Fibroblast of peridontal ligament (primary cell): ENCODE data around the gene ARHGEF19.
"Not testable (repeated sequence)": the region's sequence is repeated elsewhere in the genome, so short reads cannot be mapped to it uniquely, and the experiment has no call there.

Experiments
- DNase-seq: peaks from one replicate; pipeline ENCODE4 v3.0.0-alpha.2; 2010; ENCODE audit errors: extremely low read depth

The ARHGEF19 gene

DNA sequence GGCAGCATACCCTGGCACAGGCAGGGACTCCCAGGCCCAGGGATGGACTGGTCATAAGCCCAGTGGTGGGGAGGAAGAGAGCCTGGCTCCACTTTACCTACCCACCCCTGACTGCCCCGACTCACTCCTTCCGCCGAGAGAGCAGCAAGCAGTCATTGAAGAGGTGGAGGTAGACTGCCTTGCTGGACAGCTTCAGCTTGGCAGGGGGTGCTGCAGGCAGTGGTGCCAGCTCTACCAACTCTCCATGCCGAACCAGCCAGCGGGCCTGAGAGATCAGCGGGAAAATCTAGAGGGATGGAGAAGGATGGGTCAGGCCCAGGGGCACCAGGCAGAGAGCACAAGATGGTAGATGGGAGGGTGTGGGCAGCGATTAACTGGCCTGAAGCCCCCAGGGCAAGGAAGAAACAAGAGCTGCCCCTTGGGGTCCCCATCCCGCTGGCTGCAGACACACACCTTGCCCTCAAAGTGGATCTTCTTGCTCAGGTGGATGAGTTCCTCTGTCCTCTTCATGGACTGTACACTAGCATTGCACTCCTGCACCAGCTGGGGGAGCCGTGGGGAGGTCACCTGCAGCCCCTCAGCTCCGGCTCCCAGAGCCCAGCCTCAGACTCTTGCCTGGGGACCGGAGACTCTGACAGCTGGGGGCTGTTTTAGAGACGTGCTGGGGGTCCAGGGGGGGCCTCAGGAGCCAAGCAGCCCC lies 7.7 kb downstream of the ARHGEF19 start:
- no peak for DNase-seq

DNA sequence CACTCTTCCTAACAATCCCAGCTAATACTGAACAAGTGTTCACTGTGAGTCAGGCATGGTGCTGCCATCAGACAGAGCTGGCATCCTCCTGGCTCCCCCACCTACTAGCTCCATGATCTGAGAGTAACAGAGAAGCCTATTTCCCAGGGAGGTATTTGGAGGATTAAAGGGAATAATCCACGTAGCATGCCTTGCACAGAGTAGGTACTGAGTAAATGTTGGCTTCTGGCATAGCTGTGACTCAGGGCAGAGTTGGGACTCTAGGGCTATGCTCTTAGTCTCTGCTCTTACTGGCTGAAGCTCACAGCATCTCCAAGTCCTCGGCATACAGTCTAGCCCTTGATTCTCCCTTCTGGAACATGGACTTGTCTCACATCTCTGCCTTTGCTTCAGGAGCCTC lies 8.2 kb downstream of the ARHGEF19 start:
- DNase-seq: no peak

DNA sequence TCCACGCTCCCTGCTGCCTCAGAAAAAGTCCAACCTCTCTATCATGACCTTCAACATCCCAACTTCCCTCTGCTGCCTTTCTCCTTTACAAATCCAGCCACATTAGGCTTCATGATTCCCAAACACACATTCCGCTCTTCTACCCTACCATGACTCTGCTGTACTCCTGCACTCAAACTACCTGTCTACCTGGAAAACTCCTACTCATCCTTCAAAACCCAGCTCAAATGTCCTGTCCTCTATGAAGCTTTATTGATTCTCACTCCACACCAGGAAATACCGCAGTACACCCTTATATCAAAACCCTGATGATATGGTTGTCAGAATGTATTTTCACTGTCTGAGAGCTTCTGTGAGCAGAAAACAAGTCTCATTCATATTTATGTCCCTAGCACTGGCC lies 8.9 kb downstream of the ARHGEF19 start:
- DNase-seq: no peak

DNA sequence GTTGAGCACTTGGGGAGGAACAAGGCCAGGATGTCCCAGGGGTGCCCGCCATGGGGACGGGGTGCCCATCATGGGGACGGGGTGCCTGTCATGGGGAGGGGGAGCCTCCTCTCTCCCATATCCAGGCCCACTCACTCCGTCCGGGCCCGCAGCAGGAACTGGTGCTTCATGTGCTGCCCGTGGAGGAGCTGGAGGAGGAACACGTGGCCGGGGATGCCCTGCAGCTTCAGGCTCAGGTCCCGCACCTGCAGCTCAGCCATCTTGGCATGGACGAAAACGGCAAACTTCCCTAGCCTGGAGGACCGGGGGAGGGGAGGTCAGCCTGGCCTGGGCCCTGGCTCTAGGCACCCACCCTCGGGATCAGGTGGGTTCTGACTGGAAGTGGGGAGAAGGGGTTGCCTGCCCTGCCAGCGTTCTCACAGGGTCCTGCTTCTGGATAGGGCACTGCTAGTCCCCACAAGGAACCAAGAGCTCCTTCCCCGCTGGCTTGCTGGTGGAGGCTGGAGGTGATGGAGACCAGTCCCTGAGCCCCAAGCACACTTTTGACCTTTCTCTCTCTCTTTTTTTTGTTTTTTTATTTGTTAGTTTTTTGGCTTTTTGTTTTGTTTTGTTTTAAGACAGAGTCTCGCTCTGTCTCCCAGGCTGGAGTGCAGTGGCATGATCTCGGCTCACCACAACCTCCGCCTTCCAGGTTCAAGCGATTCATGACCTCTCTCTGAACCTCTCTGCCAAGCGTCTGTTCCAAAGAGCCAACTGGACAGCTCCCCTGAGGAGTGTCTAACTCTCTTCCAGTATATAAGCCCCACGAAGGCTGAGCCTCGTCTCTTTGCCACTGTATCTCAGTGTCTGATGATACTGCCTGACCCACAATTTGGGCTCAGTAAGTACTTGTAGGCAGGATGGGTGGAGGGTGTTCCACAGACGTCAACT lies 9.9 kb downstream of the ARHGEF19 start:
- no peak for DNase-seq

DNA sequence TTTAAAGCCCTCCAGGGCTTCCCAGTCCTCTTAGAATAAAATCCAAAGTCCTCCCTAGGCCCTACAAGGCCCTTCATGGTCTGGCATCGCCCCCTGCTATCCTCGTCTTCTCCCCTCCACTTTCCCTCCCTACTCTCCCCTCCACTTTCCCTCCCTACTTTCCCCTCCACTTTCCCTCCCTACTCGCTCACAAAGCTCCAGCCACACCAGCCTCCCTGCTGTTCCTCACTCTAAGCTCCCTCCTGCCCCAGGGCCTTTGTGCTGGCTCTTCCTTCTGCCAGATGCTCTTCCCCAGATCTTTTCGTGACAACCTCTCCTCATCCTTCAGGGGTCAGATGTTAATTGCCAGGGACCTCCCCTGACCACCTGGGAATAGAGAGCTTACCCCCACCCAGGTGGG lies 12.8 kb downstream of the ARHGEF19 start:
- DNase-seq: no peak

DNA sequence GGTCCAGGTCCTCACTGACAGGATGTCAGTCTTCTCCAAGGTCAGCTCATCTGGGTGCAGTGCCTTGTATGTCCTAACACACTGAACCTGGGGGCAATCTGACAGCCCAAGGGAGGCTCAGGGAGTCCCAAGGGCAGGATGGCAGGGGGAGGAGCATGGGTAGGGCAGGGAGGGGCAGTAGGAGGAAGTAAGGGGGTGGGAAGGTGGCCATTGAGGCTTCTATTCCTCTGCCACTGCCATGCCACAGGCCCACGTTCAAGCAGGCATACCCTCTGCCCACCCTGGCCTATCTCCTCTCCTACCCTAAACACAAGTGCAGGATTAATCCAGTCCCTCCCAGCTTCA lies 13.3 kb downstream of the ARHGEF19 start:
- no peak for DNase-seq

DNA sequence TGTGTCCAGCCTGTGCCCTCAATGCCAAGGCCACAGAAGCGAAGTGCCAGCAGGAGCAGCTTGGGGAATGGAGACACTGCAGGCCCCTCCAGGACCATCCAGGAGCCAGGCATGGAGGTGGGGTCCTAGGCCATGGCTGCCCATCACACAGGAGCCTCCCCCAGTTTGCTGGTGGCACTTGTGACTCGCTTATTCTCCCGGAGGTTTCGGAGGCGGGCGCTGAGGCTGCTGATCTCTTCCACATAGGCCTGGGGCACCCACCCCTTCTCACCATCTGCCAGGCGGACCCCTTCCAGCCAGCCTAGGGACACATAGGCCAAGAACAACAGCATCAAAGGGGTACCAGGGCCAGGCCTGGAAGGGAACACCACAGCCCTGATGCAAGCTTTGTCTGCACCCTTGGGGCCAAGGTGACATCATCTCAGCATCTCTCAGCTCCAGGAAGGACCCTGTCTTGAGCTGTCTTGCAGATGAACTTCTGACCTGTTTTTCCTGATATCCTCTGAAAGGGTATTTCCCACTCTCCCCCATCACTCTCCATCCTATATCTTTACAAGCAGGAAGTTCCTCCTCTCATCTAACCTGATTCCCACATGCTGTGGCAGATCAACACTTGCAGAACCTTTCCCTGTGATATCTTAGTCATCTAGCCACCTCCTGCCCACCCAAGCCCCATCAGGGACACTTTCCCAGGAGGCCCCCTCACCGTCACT lies 13.9 kb downstream of the ARHGEF19 start:
- no peak for DNase-seq

DNA sequence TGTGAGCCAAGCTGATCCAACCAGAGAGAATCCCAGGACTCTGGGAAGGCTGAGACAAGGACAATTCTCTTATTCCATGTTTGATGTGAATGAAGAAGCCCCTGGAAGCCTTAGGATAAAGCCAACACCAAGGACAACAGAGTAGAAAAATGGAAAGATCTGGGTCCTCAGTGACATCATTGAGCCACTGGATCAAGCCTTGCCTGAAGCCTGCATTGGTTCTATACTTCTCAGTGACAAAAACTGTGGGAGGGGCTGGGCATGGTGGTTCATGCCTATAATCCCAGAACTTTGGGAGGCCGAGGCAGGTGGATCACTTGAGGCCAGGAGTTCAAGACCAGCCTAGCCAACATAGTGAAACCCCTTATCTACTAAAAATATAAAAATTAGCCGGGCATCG lies 15.6 kb downstream of the ARHGEF19 start:
- DNase-seq: no peak

DNA sequence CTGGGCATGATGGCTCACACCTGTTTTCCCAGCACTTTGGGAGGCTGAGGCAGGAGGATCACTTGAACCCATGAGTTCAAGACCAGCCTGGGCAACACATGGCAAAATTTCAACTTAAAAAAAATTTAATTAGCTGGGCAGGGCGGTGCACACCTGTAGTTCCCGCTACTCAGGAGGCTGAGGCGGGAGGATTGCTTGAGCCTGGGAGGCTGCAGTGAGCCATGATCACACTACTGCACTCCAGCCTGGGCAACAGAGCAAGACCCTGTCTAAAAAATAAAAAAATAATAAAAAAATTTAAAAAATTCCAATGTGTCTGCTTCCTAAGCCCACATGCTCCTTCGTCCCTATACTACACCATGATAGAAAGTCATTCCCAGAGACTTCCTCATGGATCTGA lies 16.3 kb downstream of the ARHGEF19 start:
- DNase-seq: not testable (repeated sequence)

DNA sequence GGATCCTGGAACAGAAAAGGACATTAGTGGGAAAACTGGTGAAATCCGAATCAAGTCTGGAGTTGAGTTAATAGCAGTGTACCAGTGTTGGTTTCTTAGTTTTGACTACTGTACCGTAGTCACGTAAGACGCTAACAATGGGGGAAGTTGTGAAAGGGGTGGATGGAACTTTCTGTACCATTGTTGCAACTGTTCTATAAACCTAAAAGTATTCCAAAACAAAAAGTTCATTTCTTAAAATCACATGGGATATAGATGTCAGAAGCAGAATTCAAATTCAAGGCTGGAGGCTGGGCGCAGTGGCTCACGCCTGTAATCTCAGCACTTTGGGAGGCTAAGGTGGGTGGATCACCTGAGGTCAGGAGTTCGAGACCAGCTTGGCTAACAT lies 16.9 kb downstream of the ARHGEF19 start:
- DNase-seq: no peak

DNA sequence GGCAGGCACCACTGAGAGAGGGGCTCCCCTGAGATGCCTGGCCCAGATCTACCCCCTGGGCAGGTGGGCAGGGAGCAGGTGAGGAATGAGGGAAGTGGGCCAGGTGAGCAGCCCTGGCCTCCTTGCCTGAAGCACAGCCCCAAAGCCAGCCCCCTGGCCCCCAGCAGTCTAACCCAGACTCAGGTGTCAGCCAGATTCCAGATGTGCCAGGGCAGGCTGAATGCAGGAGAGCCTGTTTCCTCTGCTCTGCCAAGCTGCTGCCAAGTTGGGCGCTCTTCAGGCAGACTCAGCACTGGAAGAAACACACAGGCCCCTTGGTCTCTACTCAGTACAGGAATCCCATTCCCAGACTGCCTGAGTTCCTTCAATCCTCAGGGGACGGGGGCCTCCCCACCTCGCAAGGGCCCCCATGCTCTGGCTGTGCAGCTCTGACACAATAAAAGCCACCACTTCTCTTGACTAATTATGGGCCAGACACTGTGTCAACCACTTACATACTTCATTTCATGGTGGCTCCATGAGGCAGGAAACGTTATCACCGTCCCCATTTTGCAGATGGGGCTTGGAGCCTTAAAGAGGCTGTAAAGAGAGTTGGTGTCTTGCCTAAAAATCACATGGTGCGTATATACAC lies 20.4 kb downstream of the ARHGEF19 start:
- no peak for DNase-seq

DNA sequence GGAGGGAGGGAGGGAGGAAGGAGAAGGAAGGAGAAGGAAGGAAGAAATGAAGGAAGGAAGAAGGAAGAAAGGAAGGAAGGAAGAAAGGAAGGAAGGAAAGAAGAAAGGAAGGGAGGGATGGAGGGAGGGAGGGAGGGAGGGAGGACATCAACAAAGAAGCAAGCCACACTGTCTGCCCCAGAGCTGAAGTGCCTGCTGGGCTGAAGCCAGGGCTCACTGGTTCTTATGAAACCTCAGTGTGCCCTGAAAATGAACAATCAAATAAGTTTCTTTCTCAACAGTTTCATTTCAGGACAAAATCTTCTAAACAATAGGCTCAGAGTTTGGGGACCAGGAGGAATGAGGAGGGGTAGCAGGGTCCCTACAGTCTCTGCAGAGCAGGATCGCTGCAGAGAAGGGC lies 21.1 kb downstream of the ARHGEF19 start:
- no peak for DNase-seq

DNA sequence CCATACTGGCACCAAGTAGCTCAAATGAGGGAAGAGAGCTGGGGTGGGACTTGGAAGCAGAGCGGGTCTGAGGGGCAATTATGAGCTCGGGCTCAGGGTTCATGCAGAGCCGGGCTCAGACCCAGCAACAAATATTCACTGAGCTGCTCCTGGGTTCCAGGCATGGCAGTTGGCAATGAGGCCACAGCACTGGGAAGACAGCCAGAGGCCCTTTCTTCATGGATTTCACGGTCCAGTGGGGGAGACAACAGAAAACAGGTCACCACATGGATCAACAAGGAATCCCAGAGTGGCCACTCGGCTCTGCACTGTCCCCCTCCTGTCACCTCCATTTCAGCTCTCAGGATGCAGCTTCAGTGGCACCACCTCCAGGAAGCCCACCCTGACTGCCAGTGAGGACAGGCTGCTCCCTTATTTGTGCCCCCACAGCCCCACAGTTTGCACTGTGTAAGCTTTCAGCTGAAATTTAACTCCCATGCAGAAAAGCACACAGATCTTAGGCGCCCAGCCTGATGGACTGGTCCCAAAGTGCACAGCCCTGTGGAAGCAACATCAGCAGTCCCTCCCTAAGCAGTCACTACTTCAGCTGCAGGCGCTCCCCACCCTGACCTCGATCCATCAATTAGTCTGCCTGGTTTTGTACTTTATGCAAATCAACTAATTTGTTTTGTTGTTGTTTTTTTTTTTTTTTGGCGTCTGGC lies 22.4 kb downstream of the ARHGEF19 start:
- DNase-seq: peak; percentile 19

DNA sequence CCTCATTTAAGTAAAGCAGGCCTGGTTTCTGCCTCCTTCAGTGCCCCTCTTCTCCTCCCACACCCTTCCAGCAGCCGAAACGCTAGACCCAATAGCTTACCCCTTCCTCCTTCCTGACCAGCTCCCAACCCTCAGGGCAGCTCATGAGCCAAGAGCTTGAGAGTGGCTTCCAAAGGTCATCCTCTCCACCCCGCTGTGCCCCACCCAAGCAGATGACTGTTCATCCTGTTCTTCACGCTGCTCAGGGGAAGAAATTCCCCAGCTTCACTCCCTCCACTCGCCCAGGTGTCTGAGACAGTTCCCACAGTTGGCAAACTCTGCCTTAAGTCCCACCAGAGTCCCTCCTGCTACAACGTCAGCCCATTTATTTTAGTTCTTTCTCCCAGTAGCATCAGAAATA lies 23.4 kb downstream of the ARHGEF19 start:
- no peak for DNase-seq

DNA sequence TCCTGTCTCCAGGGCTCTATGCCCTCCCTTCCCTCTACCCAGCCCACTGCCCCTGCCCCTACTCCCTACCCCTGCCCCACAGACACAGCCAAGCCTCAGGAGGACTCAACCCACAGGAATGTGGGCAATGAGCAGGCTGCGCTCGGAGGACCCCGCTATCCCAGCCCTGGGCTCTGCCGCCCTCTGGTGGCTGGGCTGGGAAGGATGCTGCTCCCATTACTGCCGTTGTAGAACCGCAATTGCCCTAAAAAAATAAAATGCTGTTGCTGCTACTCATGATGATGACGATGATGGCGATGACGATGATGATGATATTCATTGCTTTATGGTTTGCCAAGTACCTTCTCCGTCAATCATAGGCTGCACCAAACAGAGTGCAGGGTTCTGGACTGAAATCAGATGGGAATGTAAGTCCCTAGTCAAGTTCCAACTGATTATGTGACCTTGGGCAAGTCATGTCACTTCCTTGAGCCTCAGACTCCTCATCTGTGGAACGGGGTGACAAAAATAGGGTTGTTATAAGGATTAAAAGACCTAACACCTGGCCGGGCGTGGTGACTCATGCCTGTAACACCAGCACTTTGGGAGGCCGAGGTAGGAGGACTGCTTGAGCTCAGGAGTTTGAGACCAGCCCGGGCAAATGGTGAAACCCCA lies 24.6 kb downstream of the ARHGEF19 start:
- peak; percentile 81 for DNase-seq

DNA sequence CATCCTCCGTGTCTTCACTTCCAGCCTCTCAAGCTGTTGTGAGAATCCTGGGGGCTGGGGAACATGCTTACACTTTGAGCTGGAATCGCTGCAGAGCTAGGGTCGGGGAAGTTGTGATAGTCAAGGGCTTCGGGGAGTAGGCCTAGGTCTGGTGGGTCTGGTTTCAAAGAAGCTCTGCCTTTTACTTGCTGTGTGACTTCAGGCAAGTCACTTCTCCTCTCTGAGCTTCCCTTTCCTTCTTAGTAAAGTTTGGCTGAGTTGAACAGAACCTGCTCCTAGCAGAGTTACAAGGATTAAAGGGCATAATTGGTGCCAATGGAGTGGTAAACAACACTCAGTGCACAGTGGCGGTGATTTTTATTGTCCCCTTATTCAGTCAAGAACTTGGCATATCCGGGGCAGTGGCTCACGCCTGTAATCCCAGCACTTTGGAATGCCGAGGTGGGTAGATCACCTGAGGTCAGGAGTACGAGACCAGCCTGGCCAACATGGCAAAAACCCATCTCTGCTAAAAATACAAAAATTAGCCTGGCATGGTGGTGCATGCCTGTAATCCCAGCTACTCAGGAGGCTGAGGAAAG lies 25.7 kb downstream of the ARHGEF19 start:
- DNase-seq: no peak

DNA sequence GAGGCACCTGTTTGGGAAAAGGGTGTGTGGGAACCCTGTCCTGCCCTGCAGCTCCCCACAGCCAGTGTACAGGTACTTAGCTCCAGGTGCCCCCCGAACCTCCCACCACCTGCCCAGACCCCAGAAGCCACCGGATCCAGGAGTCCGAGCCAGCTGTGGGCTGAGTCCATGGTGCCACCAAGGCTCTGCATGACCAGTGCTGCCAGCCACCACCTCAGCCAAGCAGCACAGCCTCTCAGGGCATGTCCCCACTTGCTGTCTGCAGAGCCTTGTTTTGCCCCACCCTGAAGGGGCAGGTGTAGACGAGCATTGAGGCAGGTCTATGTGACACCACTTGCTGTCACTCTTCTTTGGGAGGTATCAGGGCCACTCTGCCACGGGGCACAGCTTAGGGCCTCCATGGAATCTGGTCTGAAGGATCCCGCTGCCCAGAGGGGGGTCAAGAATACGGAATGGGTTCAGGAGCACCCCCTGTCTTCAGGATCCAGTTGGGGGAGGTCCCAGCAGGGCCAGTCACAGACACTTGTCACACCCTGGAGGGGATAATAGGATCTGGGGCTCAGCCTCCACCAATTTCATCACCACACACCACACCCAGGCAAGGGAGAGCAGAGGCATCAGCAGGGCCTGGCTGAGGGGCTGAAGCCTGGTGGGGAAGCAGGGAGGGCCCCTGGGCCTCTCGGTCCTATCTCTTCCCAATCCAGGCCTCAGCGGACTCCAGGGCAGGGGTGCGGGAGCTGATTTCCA lies 27.7 kb downstream of the ARHGEF19 start:
- DNase-seq: no peak

DNA sequence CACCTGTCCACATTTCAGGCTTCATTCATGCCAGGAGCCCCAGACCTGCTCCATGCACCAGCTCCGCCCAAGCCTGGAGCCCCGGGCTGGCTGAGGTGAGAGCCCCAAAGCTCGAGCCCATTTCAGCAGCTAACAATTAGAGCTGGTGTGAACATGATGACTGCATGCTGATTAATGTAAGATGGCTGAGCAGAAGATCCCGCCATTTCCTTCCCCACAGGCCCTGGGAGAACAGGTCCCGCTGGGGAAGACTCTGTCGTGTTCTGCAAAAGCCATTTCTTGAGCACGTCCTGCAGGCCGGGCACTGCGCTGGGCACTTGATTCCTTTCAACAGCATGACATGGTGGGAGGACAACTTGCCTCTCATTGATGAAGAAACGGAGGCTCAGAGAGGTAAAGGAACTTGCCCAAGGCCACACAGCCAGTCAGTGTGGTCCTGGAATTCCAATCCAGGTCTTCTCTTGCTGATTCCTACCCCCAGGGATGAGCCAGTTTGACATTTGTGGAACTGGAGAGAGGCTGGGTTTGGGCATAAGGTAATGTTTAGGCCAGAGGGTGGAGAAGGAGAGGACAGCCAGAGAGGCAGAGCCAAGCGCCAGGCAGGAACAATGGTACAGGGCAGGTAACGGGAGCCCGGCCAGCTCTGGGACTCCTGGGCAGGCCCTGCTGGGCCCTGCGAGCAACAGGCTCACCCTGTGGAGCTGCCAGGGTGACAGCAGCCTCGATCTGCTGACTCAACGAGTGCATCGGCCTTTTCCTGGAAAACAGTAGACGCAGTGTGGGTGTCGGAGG lies 28.5 kb downstream of the ARHGEF19 start:
- no peak for DNase-seq

DNA sequence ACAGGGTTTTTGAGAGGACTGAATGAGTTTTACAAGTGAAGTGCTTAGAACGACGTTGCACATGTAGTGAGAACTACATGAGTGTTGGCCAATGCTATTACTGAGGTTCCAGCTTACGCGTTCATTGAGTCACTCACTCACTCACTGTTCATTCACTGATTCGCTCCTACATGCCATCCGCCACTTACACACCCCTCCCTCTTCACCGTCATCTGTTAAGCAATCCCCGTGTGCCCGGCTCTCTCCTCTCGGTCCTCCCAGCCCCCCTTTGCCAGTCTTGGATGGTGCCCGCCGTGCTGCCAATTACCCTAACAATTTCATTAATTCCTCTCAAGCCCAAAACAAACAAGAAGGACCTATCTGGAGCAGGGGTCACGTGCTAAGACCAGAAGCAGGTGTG lies 29.3 kb downstream of the ARHGEF19 start:
- peak; percentile 76 for DNase-seq
